SJCRH30 (cell line): ENCODE data around the gene EP400. TPM values are rescaled to one million over a fixed set of nuclear protein-coding genes. Genes with fewer than 3 reads are reported as not detected.

Experiments
- DNase-seq, 2 experiments: peaks; one replicate each; pipeline ENCODE4 v3.0.0-alpha.2; 2015 to 2020
- H3K27ac ChIP-seq: fragments of 250-450 bp; sonication (Bioruptor Pico); 2 replicates; pipeline ENCODE4 v1.5.1; 2020; ENCODE audit warnings: mild to moderate bottlenecking, moderate library complexity
- H3K27me3 ChIP-seq: fragments of 250-450 bp; sonication (Bioruptor Pico); 2 replicates; pipeline ENCODE4 v1.5.1; 2020; ENCODE audit warnings: mild to moderate bottlenecking, moderate library complexity
- H3K36me3 ChIP-seq: fragments of 250-450 bp; sonication (Bioruptor Pico); 2 replicates; pipeline ENCODE4 v1.5.1; 2020; ENCODE audit warnings: mild to moderate bottlenecking, moderate library complexity
- H3K4me1 ChIP-seq: fragments of 250-450 bp; sonication (Bioruptor Pico); 2 replicates; pipeline ENCODE4 v1.5.1; 2020; ENCODE audit warnings: mild to moderate bottlenecking, moderate library complexity
- H3K4me3 ChIP-seq: fragments of 250-450 bp; sonication (Bioruptor Pico); 2 replicates; pipeline ENCODE4 v1.5.1; 2020; ENCODE audit warnings: mild to moderate bottlenecking, moderate library complexity
- H3K9me3 ChIP-seq: fragments of 250-450 bp; sonication (Bioruptor Pico); replicated peaks from 2 replicates; pipeline ENCODE4 v1.5.1; 2020; ENCODE audit warnings: mild to moderate bottlenecking, moderate library complexity
- total RNA-seq: library from RNA; depleted of rRNA; stranded (reverse); fragments of >200 nt; shearing (Covaris generic); gene quantifications from 2 replicates; pipeline ENCODE4 v1.2.3, GENCODE V29; 2014

Gene EP400
- total RNA-seq, 1 experiment from 2014 or later, result 17.0 TPM

GRCh38 chr12:131929581-131930456 is 19.9 kb upstream of the EP400 start:
- peaks cover 3% of the 10 kb centered on the region; the same call in 1 of the 2 replicates for H3K4me1 ChIP-seq
- peak in 1 of 2 experiments; percentile 26 for DNase-seq
- peak overlapping the region; percentile 81 for H3K27ac ChIP-seq
- peaks cover 33% of the 10 kb centered on the region for H3K36me3 ChIP-seq
- H3K27me3 ChIP-seq, result no peaks in the 10 kb centered on the region
- H3K9me3 ChIP-seq, result no peaks in the 10 kb centered on the region
- peak overlapping the region; percentile 99 for H3K4me3 ChIP-seq

- no peaks in the 10 kb centered on the region for H3K27me3 ChIP-seq
These were observed 19.2 kb upstream of the EP400 start for GRCh38 chr12:131930510-131930909.

GRCh38 chr12:131933387-131933786 is 16.4 kb upstream of the EP400 start:
- no peaks in the 10 kb centered on the region for H3K27me3 ChIP-seq
- no peak overlapping the region for H3K27ac ChIP-seq
- DNase-seq, result no peak
- H3K4me1 ChIP-seq, result no peaks in the 10 kb centered on the region
- no peaks in the 10 kb centered on the region for H3K9me3 ChIP-seq
- peaks cover 45% of the 10 kb centered on the region for H3K36me3 ChIP-seq
- no peak overlapping the region for H3K4me3 ChIP-seq

More at GRCh38 chr12:131930510-131930909, 19.2 kb upstream of the EP400 start:
- peaks cover 38% of the 10 kb centered on the region for H3K36me3 ChIP-seq
- H3K9me3 ChIP-seq, result no peaks in the 10 kb centered on the region
- no peak for DNase-seq
- no peak overlapping the region for H3K27ac ChIP-seq
- no peaks in the 10 kb centered on the region for H3K4me1 ChIP-seq
- H3K4me3 ChIP-seq, result peak overlapping the region; percentile 99

DNA sequence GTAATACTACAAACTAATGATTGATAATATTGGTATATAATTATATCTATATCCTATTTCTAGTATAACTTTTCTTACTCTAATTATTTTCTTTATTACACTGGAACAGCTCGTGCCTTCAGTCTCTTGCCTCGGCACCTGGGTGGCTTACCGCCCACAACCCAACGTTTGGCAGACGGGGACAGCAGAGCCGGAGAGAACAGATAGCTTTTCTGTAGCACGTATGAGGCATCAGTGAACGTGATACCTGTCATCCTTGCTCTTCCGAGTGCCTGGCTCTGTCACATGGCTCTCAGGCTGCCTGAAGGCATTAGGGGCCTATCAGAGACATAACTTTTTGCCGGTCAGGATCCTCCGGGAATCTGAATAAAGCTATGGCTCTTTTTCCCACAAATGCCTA is 15.2 kb upstream of the EP400 start:
- no peaks in the 10 kb centered on the region for H3K4me1 ChIP-seq
- H3K9me3 ChIP-seq, result no peaks in the 10 kb centered on the region
- H3K27ac ChIP-seq, result no peak overlapping the region
- H3K36me3 ChIP-seq, result peaks cover 46% of the 10 kb centered on the region
- no peak for DNase-seq
- H3K27me3 ChIP-seq, result no peaks in the 10 kb centered on the region
- no peak overlapping the region for H3K4me3 ChIP-seq

GRCh38 chr12:131938082-131938481 is 11.7 kb upstream of the EP400 start:
- no peaks in the 10 kb centered on the region for H3K9me3 ChIP-seq
- H3K27ac ChIP-seq, result no peak overlapping the region
- H3K4me1 ChIP-seq, result no peaks in the 10 kb centered on the region
- peaks cover 48% of the 10 kb centered on the region for H3K36me3 ChIP-seq
- no peak overlapping the region for H3K4me3 ChIP-seq
- no peak for DNase-seq
- H3K27me3 ChIP-seq, result no peaks in the 10 kb centered on the region

GRCh38 chr12:131939007-131939406 is 10.7 kb upstream of the EP400 start:
- Histone ChIP-seq H3K9me3 (no peaks in the 10 kb centered on the region), H3K27me3 (no peaks in the 10 kb centered on the region), H3K4me3 (no peak overlapping the region), H3K4me1 (no peaks in the 10 kb centered on the region), H3K27ac (no peak overlapping the region), H3K36me3 (peaks cover 48% of the 10 kb centered on the region)
- DNase-seq, result no peak

- H3K4me3 ChIP-seq, result no peak overlapping the region
- no peak for DNase-seq
- no peak overlapping the region for H3K27ac ChIP-seq
- no peaks in the 10 kb centered on the region for H3K27me3 ChIP-seq
- peaks cover 43% of the 10 kb centered on the region for H3K36me3 ChIP-seq
- no peaks in the 10 kb centered on the region for H3K9me3 ChIP-seq
- H3K4me1 ChIP-seq, result no peaks in the 10 kb centered on the region
These were observed 9.6 kb upstream of the EP400 start for GRCh38 chr12:131940141-131940547.

GRCh38 chr12:131941116-131941986 is 8.4 kb upstream of the EP400 start:
- H3K27me3 ChIP-seq, result no peaks in the 10 kb centered on the region
- DNase-seq, result no peak
- no peaks in the 10 kb centered on the region for H3K9me3 ChIP-seq
- H3K4me3 ChIP-seq, result no peak overlapping the region
- no peaks in the 10 kb centered on the region for H3K4me1 ChIP-seq
- H3K27ac ChIP-seq, result no peak overlapping the region
- H3K36me3 ChIP-seq, result peaks cover 34% of the 10 kb centered on the region

- H3K9me3 ChIP-seq, result no peaks in the 10 kb centered on the region
- DNase-seq, result no peak
- H3K4me3 ChIP-seq, result no peak overlapping the region
- no peak overlapping the region for H3K27ac ChIP-seq
- H3K4me1 ChIP-seq, result no peaks in the 10 kb centered on the region
- peaks cover 34% of the 10 kb centered on the region for H3K36me3 ChIP-seq
- H3K27me3 ChIP-seq, result no peaks in the 10 kb centered on the region
These were observed 7.8 kb upstream of the EP400 start for GRCh38 chr12:131941987-131942341.

DNA sequence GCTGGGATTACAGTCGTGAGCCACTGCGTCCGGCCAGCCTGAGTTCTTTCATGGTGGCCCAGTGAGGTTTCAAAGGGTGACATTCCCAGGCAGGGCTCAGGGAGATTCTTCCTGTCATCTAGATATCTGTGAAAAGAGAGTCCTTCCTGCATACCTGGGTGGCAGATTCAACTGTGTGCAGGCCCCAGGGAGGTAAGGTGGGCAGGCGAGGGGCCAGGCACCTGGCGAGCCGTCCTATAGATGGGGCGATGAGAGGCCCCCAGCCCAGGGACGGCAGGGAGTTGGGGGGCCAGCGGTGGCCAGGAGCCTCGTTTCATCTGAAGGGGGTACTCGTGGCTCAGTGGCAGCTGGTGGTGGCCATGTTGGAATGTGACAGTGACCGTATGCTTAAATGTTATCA is 7.1 kb upstream of the EP400 start:
- Histone ChIP-seq H3K9me3 (no peaks in the 10 kb centered on the region), H3K4me3 (no peak overlapping the region), H3K27ac (no peak overlapping the region), H3K27me3 (no peaks in the 10 kb centered on the region), H3K4me1 (no peaks in the 10 kb centered on the region), H3K36me3 (peaks cover 34% of the 10 kb centered on the region)
- no peak for DNase-seq

GRCh38 chr12:131943389-131943788 is 6.4 kb upstream of the EP400 start:
- DNase-seq, result no peak
- no peaks in the 10 kb centered on the region for H3K4me1 ChIP-seq
- no peak overlapping the region for H3K27ac ChIP-seq
- no peaks in the 10 kb centered on the region for H3K9me3 ChIP-seq
- H3K36me3 ChIP-seq, result peaks cover 32% of the 10 kb centered on the region
- no peak overlapping the region for H3K4me3 ChIP-seq
- H3K27me3 ChIP-seq, result no peaks in the 10 kb centered on the region

DNA sequence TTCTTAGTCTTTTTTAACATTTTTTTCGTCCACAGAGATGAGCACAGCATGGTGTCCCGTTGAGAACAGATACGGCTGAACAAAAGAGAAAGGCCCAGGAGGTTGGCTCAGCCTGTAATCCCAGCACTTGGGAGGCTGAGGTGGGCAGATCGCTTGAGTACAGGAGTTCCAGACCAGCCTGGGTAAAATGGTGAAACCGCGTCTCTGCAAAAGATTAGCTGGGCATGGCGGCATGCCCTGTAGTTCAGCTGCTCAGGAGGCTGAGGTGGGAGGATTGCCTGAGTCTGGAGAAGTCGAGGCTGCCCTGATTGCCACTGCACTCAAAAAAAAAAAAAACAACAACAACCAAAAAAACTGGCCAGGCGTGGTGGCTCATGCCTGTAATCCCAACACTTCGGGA is 5.9 kb upstream of the EP400 start:
- no peak for DNase-seq
- Histone ChIP-seq H3K36me3 (peaks cover 31% of the 10 kb centered on the region), H3K27me3 (no peaks in the 10 kb centered on the region), H3K27ac (no peak overlapping the region), H3K9me3 (no peaks in the 10 kb centered on the region), H3K4me3 (no peak overlapping the region), H3K4me1 (no peaks in the 10 kb centered on the region)

- peaks cover 31% of the 10 kb centered on the region for H3K36me3 ChIP-seq
- no peaks in the 10 kb centered on the region for H3K9me3 ChIP-seq
- no peak overlapping the region for H3K27ac ChIP-seq
- no peaks in the 10 kb centered on the region for H3K27me3 ChIP-seq
- H3K4me3 ChIP-seq, result no peak overlapping the region
- no peak for DNase-seq
- H3K4me1 ChIP-seq, result no peaks in the 10 kb centered on the region
These were observed 5.0 kb upstream of the EP400 start for GRCh38 chr12:131944601-131945251.

DNA sequence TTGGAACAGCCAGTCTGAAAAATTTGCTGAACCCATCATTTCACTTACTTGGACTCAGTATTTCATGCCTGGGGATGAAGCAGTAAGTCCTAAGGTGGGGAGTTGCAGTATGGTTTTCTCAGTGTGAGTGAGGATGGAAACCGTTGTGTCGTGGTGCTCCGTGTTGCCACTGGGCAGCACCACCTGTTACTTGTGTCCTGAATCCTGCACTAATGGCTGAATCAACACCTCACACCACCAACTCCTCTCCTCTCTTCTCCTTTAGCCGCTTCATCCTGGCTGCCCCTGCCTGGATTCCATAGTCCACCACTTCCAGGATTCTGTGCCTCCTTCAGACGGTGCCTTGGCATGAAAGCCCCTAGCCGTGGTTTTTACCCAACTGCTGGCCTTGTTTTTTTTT is 3.0 kb upstream of the EP400 start:
- Histone ChIP-seq H3K4me1 (no peaks in the 10 kb centered on the region), H3K27me3 (no peaks in the 10 kb centered on the region), H3K9me3 (no peaks in the 10 kb centered on the region), H3K36me3 (peaks cover 21% of the 10 kb centered on the region), H3K27ac (no peak overlapping the region), H3K4me3 (no peak overlapping the region)
- DNase-seq, result no peak
